Activated naive CD4-positive, alpha-beta T cell treated with anti-CD3 and anti-CD28 coated beads, Interleukin-2, amount 50 U/mL, for 16 hours (primary cell): ENCODE measurements around the gene TGIF2.
A peak's percentile ranks its signal among the peaks of the same experiment; 100 is the strongest.
"Not testable (repeated sequence)": the region's sequence is repeated elsewhere in the genome, so short reads cannot be mapped to it uniquely, and the experiment has no call there.

Experiments
- DNase-seq: peaks from one replicate; pipeline ENCODE4 v3.0.0-alpha.2; 2020

The TGIF2 gene

GRCh38 chr20:36579996-36580545 lies 6.7 kb downstream of the TGIF2 start:
- no peak for DNase-seq

- no peak for DNase-seq
These were observed 8.9 kb downstream of the TGIF2 start for GRCh38 chr20:36582322-36582721.

- DNase-seq = no peak
These were observed 9.4 kb downstream of the TGIF2 start for GRCh38 chr20:36582821-36583220.

GRCh38 chr20:36584018-36584481 lies 10.7 kb downstream of the TGIF2 start:
- DNase-seq = no peak

GRCh38 chr20:36585410-36586125 lies 12.2 kb downstream of the TGIF2 start:
- no peak for DNase-seq

GRCh38 chr20:36587388-36588070 lies 14.1 kb downstream of the TGIF2 start:
- DNase-seq = no peak

- DNase-seq = no peak
These were observed 17.9 kb downstream of the TGIF2 start for GRCh38 chr20:36591281-36591680.

- DNase-seq = peak; percentile 58
These were observed 18.7 kb downstream of the TGIF2 start for GRCh38 chr20:36591854-36592641.

- DNase-seq = no peak
These were observed 20.0 kb downstream of the TGIF2 start for GRCh38 chr20:36593347-36593929.

- no peak for DNase-seq
These were observed 26.5 kb downstream of the TGIF2 start for GRCh38 chr20:36599912-36600345.

GRCh38 chr20:36601540-36601939 lies 28.1 kb downstream of the TGIF2 start:
- DNase-seq = no peak

- DNase-seq = peak; percentile 48
These were observed 31.6 kb downstream of the TGIF2 start for GRCh38 chr20:36604952-36605398.

- DNase-seq = peak; percentile 99
These were observed 32.2 kb downstream of the TGIF2 start, which contains the start of gene RAB5IF for GRCh38 chr20:36605399-36606157. TSS of gene RAB5IF (plus strand) at chr20:36605779. CDS start at chr20:36605952, 173 bp downstream.

GRCh38 chr20:36606158-36607066 lies 33.0 kb downstream of the TGIF2 start:
- DNase-seq = no peak

- DNase-seq = no peak
These were observed 34.4 kb downstream of the TGIF2 start for GRCh38 chr20:36607586-36608387.

GRCh38 chr20:36608388-36608728 lies 35.0 kb downstream of the TGIF2 start:
- DNase-seq = not testable (repeated sequence)

GRCh38 chr20:36611625-36612024 lies 38.2 kb downstream of the TGIF2 start:
- DNase-seq = no peak

- no peak for DNase-seq
These were observed 40.6 kb downstream of the TGIF2 start for GRCh38 chr20:36613974-36614373.

- no peak for DNase-seq
These were observed 41.6 kb downstream of the TGIF2 start for GRCh38 chr20:36614781-36615557.
